HepG2 (cell line): Measurements from ENCODE around the gene SCRT2. TPM values are rescaled to one million over a fixed set of nuclear protein-coding genes. Genes with fewer than 3 reads are reported as not detected.
A peak's percentile ranks its signal among the peaks of the same experiment; 100 is the strongest.

Experiments
- ATF1 ChIP-seq: IDR thresholded peaks from 2 replicates; pipeline ENCODE4 v1.6.1; 2016; ENCODE audit warnings: mild to moderate bottlenecking, control low read depth
- ATF7-NPFF ChIP-seq: sonication (generic); formaldehyde crosslinking; IDR thresholded peaks from 2 replicates; pipeline ENCODE4 v1.8.1; 2023; ENCODE audit warnings: mild to moderate bottlenecking, low read depth, missing genetic modification reagents, moderate library complexity
- CC2D1A ChIP-seq: sonication (generic); formaldehyde crosslinking; IDR thresholded peaks from 2 replicates; pipeline ENCODE4 v1.8.1; 2023; ENCODE audit warnings: mild to moderate bottlenecking, missing genetic modification reagents
- CHD4 ChIP-seq: fragments of 200-600 bp; sonication (generic); IDR thresholded peaks from 2 replicates; pipeline ENCODE4 v1.7.0; 2017; ENCODE audit warnings: mild to moderate bottlenecking, low read length, borderline replicate concordance
- HDAC2 ChIP-seq: sonication (generic); formaldehyde crosslinking; IDR thresholded peaks from 2 replicates; pipeline ENCODE4 v1.4.0; 2020; ENCODE audit warnings: missing genetic modification reagents
- HOXA9 ChIP-seq: sonication (generic); formaldehyde crosslinking; IDR thresholded peaks from 2 replicates; pipeline ENCODE4 v1.8.1; 2022; ENCODE audit warnings: missing genetic modification reagents, mild to moderate bottlenecking, moderate library complexity, borderline replicate concordance
- KDM5B ChIP-seq: sonication (generic); formaldehyde crosslinking; IDR thresholded peaks from 2 replicates; pipeline ENCODE4 v1.4.0; 2020; ENCODE audit warnings: missing genetic modification reagents, mild to moderate bottlenecking, borderline replicate concordance
- KDM6A ChIP-seq: IDR thresholded peaks from 2 replicates; pipeline ENCODE4 v1.6.1; 2016; ENCODE audit warnings: low read depth
- KLF16 ChIP-seq, 2 experiments: sonication (generic) in 1 of 2; formaldehyde crosslinking in 1 of 2; IDR thresholded peaks; 2 replicates each; pipeline versions ENCODE4 v1.6.1 to v1.8.0; 2016 to 2023; ENCODE audit warnings: missing genetic modification reagents in 2 of 2, missing compliant biosample characterization in 1 of 2
- MBNL3 ChIP-seq: fragments of 250-450 bp; sonication (Bioruptor Pico); conservative IDR thresholded peaks from 2 replicates; pipeline ENCODE4 v1.8.0; 2022; ENCODE audit warnings: mild to moderate bottlenecking, inconsistent platforms
- MED1 ChIP-seq: sonication (generic); formaldehyde crosslinking; IDR thresholded peaks from 2 replicates; pipeline ENCODE4 v1.4.0; 2020; ENCODE audit warnings: missing genetic modification reagents
- NCOR1 ChIP-seq: fragments of 200-600 bp; sonication (generic); IDR thresholded peaks from 2 replicates; pipeline ENCODE4 v1.7.0; 2017; ENCODE audit warnings: antibody characterized with exemption, low read length, borderline replicate concordance
- NPAS2 ChIP-seq: sonication (generic); formaldehyde crosslinking; IDR thresholded peaks from 2 replicates; pipeline ENCODE4 v1.8.0; 2022; ENCODE audit warnings: mild to moderate bottlenecking, missing genetic modification reagents, borderline replicate concordance
- NR1H2 ChIP-seq: sonication (generic); formaldehyde crosslinking; IDR thresholded peaks from 2 replicates; pipeline ENCODE4 v1.8.1; 2022; ENCODE audit warnings: low read depth, missing genetic modification reagents, borderline replicate concordance
- POLR2A ChIP-seq, 2 experiments: IDR thresholded peaks; 2 replicates each; pipeline ENCODE4 v1.6.1; 2011; ENCODE audit warnings: low read depth in 2 of 2, low read length in 2 of 2, mild to moderate bottlenecking in 1 of 2, moderate library complexity in 1 of 2; ENCODE audit not compliant: insufficient read depth in 1 of 2
- PTBP1 ChIP-seq: fragments of 200-400 bp; formaldehyde crosslinking; IDR thresholded peaks from 2 replicates; pipeline ENCODE4 v1.6.1; 2018; ENCODE audit warnings: low read length, low read depth; ENCODE audit not compliant: poor library complexity, severe bottlenecking
- TFDP2 ChIP-seq: sonication (generic); formaldehyde crosslinking; IDR thresholded peaks from 2 replicates; pipeline ENCODE4 v1.4.0; 2020; ENCODE audit warnings: missing genetic modification reagents
- XBP1 ChIP-seq: sonication (generic); formaldehyde crosslinking; IDR thresholded peaks from 2 replicates; pipeline ENCODE4 v1.5.0; 2020; ENCODE audit warnings: missing genetic modification reagents
- ZFP82 ChIP-seq: sonication (generic); formaldehyde crosslinking; IDR thresholded peaks from 2 replicates; pipeline ENCODE4 v1.5.1; 2020; ENCODE audit warnings: mild to moderate bottlenecking, missing genetic modification reagents, borderline replicate concordance
- ZKSCAN8 ChIP-seq: IDR thresholded peaks from 2 replicates; pipeline ENCODE4 v1.6.1; 2016; ENCODE audit warnings: borderline replicate concordance, missing genetic modification reagents, missing compliant biosample characterization
- ZNF232 ChIP-seq: sonication (generic); formaldehyde crosslinking; IDR thresholded peaks from 2 replicates; pipeline ENCODE4 v1.4.0; 2020; ENCODE audit warnings: missing genetic modification reagents, borderline replicate concordance
- ZNF292 ChIP-seq: sonication (generic); formaldehyde crosslinking; IDR thresholded peaks from 2 replicates; pipeline ENCODE4 v1.8.1; 2022; ENCODE audit warnings: mild to moderate bottlenecking, low read depth, missing genetic modification reagents, borderline replicate concordance
- ZNF44 ChIP-seq: sonication (generic); formaldehyde crosslinking; IDR thresholded peaks from 2 replicates; pipeline ENCODE4 v1.5.1; 2020; ENCODE audit warnings: mild to moderate bottlenecking, missing genetic modification reagents
- ZNF660 ChIP-seq: sonication (generic); formaldehyde crosslinking; IDR thresholded peaks from 2 replicates; pipeline ENCODE4 v1.5.1; 2020; ENCODE audit warnings: mild to moderate bottlenecking, low read depth, missing genetic modification reagents, borderline replicate concordance
- ZNF670 ChIP-seq: sonication (generic); formaldehyde crosslinking; IDR thresholded peaks from 2 replicates; pipeline ENCODE4 v1.8.0; 2022; ENCODE audit warnings: mild to moderate bottlenecking, missing genetic modification reagents, borderline replicate concordance
- polyA plus RNA-seq, 8 experiments: library from polyadenylated mRNA; depleted of rRNA in 3 of 8; stranded (reverse) in 7 of 8; unstranded in 1 of 8; fragments of >200 nt; fragmentation: Illumina TruSeq in 4 of 8; extraction: Trizol in 4 of 8; gene quantifications; 2 replicates each; pipeline versions ENCODE4 v1.2.1 to v1.2.3, GENCODE V29; 2011 to 2016; ENCODE audit warnings: low read depth in 4 of 8, missing spikeins in 1 of 8, mixed read lengths in 1 of 8; ENCODE audit not compliant: insufficient read depth in 1 of 8
- total RNA-seq, 5 experiments: library from RNA; depleted of rRNA; stranded (reverse); fragments of >200 nt; fragmentation: Illumina TruSeq; extraction: Trizol; gene quantifications; 2 replicates each; pipeline ENCODE4 v1.2.3, GENCODE V29; 2016; ENCODE audit warnings: low read depth in 1 of 5
- TF ChIP-seq, protein P1 (sequence below): sonication (generic); formaldehyde crosslinking; IDR thresholded peaks from 2 replicates; pipeline ENCODE4 v1.4.0; 2020; ENCODE audit warnings: missing genetic modification reagents
- TF ChIP-seq, protein P2 (sequence below), 2 experiments: fragments of 450-650 bp in 1 of 2; sonication (generic) in 1 of 2; formaldehyde crosslinking; IDR thresholded peaks; 2 replicates each; pipeline versions ENCODE4 v1.5.0 to v1.8.0; 2020 to 2022; ENCODE audit warnings: mild to moderate bottlenecking in 1 of 2, missing genetic modification reagents in 1 of 2

SCRT2 gene
- total and polyA plus RNA-seq, 2 of the 13 experiments (the other 11 are each of a cell fraction or from before 2014, with no cell fraction given): not detected

GRCh38 chr20:653110-653589 is 22.5 kb downstream of the SCRT2 start, which contains the start of gene SRXN1 (continued):
- TF ChIP-seq, protein P1, sequence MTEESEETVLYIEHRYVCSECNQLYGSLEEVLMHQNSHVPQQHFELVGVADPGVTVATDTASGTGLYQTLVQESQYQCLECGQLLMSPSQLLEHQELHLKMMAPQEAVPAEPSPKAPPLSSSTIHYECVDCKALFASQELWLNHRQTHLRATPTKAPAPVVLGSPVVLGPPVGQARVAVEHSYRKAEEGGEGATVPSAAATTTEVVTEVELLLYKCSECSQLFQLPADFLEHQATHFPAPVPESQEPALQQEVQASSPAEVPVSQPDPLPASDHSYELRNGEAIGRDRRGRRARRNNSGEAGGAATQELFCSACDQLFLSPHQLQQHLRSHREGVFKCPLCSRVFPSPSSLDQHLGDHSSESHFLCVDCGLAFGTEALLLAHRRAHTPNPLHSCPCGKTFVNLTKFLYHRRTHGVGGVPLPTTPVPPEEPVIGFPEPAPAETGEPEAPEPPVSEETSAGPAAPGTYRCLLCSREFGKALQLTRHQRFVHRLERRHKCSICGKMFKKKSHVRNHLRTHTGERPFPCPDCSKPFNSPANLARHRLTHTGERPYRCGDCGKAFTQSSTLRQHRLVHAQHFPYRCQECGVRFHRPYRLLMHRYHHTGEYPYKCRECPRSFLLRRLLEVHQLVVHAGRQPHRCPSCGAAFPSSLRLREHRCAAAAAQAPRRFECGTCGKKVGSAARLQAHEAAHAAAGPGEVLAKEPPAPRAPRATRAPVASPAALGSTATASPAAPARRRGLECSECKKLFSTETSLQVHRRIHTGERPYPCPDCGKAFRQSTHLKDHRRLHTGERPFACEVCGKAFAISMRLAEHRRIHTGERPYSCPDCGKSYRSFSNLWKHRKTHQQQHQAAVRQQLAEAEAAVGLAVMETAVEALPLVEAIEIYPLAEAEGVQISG (CRISPR knock-in tag): peak; percentile 79; the same call in 1 of the 2 replicates
- no peak for TF ChIP-seq ZNF44 (CRISPR knock-in tag)
- TF ChIP-seq ZKSCAN8 (CRISPR knock-in tag): no peak; the same call in 1 of the 2 replicates
- no peak for TF ChIP-seq MBNL3 (CRISPR knock-in tag)
- TF ChIP-seq TFDP2 (CRISPR knock-in tag): peak; percentile 89
- TF ChIP-seq POLR2A (IDR thresholded peaks at IDR 0.05; ENCODE audit: insufficient read depth in 1 of 2, low read depth in 2 of 2, low read length in 2 of 2): peak in 1 of 2 experiments; percentile 62; a peak in 1 of 4 replicates
- TF ChIP-seq ZNF660: no peak; the same call in 1 of the 2 replicates
- TF ChIP-seq MED1: peak; percentile 69
- peak; percentile 29; the same call in 1 of the 2 replicates for TF ChIP-seq NR1H2 (CRISPR knock-in tag)
- peak in 1 of 2 experiments; percentile 91; a peak in 1 of 4 replicates for TF ChIP-seq KLF16 (CRISPR knock-in tag; IDR thresholded peaks at IDR 0.05)
- no peak for TF ChIP-seq KDM6A (CRISPR knock-in tag)
- no peak; the same call in 1 of the 2 replicates for TF ChIP-seq ZNF670 (CRISPR knock-in tag)
- 0 out of 2 replicates have a peak, but pooled peaks have one; percentile 21 for TF ChIP-seq CC2D1A (CRISPR knock-in tag)
- TF ChIP-seq ZNF232 (CRISPR knock-in tag): peak; percentile 19; the same call in 1 of the 2 replicates
- no peak for TF ChIP-seq CHD4
- TF ChIP-seq ATF1 (CRISPR knock-in tag): no peak
- TF ChIP-seq HOXA9 (CRISPR knock-in tag): no peak; the same call in none of the 2 replicates
- no peak for TF ChIP-seq ZNF292 (CRISPR knock-in tag)
- no peak for TF ChIP-seq HDAC2 (CRISPR knock-in tag)
- TF ChIP-seq ZFP82 (CRISPR knock-in tag): peak; percentile 36
- TF ChIP-seq PTBP1: no peak
- TF ChIP-seq KDM5B (CRISPR knock-in tag): peak; percentile 83
- no peak for TF ChIP-seq XBP1
- TF ChIP-seq, protein P2, sequence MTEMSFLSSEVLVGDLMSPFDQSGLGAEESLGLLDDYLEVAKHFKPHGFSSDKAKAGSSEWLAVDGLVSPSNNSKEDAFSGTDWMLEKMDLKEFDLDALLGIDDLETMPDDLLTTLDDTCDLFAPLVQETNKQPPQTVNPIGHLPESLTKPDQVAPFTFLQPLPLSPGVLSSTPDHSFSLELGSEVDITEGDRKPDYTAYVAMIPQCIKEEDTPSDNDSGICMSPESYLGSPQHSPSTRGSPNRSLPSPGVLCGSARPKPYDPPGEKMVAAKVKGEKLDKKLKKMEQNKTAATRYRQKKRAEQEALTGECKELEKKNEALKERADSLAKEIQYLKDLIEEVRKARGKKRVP (CRISPR knock-in tag; IDR thresholded peaks at IDR 0.05): peak in 1 of 2 experiments; percentile 66; a peak in 1 of 4 replicates
- no peak for TF ChIP-seq NCOR1
- peak; percentile 94 for TF ChIP-seq ATF7-NPFF (CRISPR knock-in tag)
- TF ChIP-seq NPAS2 (CRISPR knock-in tag): no peak
